Measurements from ENCODE around the gene ASPM. TPM values are rescaled to one million over a fixed set of nuclear protein-coding genes. Genes with fewer than 3 reads are reported as not detected.

ASPM gene
- 10 to 100 TPM; 37.1 to 37.3 TPM for total RNA-seq

GRCh38 chr1:197146101-197147095, at the start of gene ASPM:
Gene ASPM, minus strand, starts transcription at chr1:197146669. Its CDS starts 232 bp downstream, at chr1:197146437.
- peaks cover 24% of the 10 kb centered on the region for H3K36me3 Mint-ChIP-seq (ENCODE audit: low read depth)
- POLR2A ChIA-PET = no interaction called here

GRCh38 chr1:197195100-197195499, 48.6 kb upstream of the ASPM start:
- no peaks in the 10 kb centered on the region for H3K27me3 Mint-ChIP-seq
- H3K4me1 Mint-ChIP-seq (ENCODE audit: low read depth) = peaks cover 42% of the 10 kb centered on the region
- ChIA-PET POLR2A (no interaction called here), CTCF (no interaction called here)
- H3K9me3 Mint-ChIP-seq = no peaks in the 10 kb centered on the region
- DNase-seq (no peak), ATAC-seq (no peak)
- peaks cover 6% of the 10 kb centered on the region for H3K36me3 Mint-ChIP-seq (ENCODE audit: low read depth)
- intact Hi-C loops (cut with micrococcal nuclease) = no loop called here
- TF ChIP-seq CTCF (IDR thresholded peaks at IDR 0.05) = no peak
- no peak overlapping the region for H3K4me3 Mint-ChIP-seq
- no peak overlapping the region for H3K27ac Mint-ChIP-seq

More at GRCh38 chr1:197146101-197147095, at the start of gene ASPM:
- ATAC-seq = peak; percentile 97
- H3K27ac Mint-ChIP-seq = peak within 1 kb of the TSS; percentile 99
- H3K9me3 Mint-ChIP-seq = no peaks in the 10 kb centered on the region
- peak; percentile 97 for DNase-seq
- peaks cover 11% of the 10 kb centered on the region for H3K27me3 Mint-ChIP-seq
- peaks cover 13% of the 10 kb centered on the region for H3K4me1 Mint-ChIP-seq (ENCODE audit: low read depth)
- intact Hi-C loops (cut with micrococcal nuclease) = no loop called here
- no peak for TF ChIP-seq CTCF (IDR thresholded peaks at IDR 0.05)
- CTCF ChIA-PET = no interaction called here
- peak within 1 kb of the TSS; percentile 94 for H3K4me3 Mint-ChIP-seq

DNA sequence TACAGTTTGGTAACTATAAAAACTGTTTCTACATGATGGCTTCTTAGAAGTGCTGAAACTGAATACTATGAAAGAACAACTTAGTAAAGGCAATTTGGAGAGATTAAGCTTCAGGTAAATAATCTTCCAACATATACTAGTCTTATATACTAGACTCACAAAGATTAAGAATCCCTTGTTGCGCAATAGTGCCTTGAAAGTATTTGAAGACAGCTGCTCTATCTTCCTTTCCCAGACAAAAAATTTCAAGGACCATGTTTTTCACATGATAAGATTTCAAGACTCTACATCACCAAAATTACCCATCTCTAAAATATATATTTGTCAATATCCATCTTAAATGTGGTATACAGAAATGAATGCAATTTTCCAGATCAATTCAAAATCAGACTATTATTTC, 37.7 kb upstream of the ASPM start:
- POLR2A ChIA-PET = interaction anchor here (0.6 kb wide), 1 partner anchor 282 kb away, joined by 3 read pairs; no protein-coding TSS in a partner anchor
- TF ChIP-seq CTCF (IDR thresholded peaks at IDR 0.05) = no peak
- Mint-ChIP-seq H3K4me3 (no peak overlapping the region), H3K36me3 (ENCODE audit: low read depth) (peaks cover 34% of the 10 kb centered on the region), H3K27me3 (no peaks in the 10 kb centered on the region), H3K4me1 (ENCODE audit: low read depth) (peaks cover 7% of the 10 kb centered on the region), H3K27ac (no peak overlapping the region), H3K9me3 (no peaks in the 10 kb centered on the region)
- no peak for DNase-seq
- ATAC-seq = no peak
- intact Hi-C loops (cut with micrococcal nuclease) = loop anchor here (10.0 kb wide), 1 partner anchor 141 kb away; no protein-coding TSS in a partner anchor
- CTCF ChIA-PET = interaction anchor here (0.6 to 1.7 kb wide), 3 partner anchors 32 to 174 kb away, joined by 3 read pairs; no protein-coding TSS in a partner anchor

- H3K27me3 Mint-ChIP-seq = no peaks in the 10 kb centered on the region
- no peak overlapping the region for H3K4me3 Mint-ChIP-seq
- H3K27ac Mint-ChIP-seq = no peak overlapping the region
- POLR2A ChIA-PET = no interaction called here
- CTCF ChIA-PET = interaction anchor here (1.7 kb wide), 1 partner anchor 31 kb away, joined by 3 read pairs; no protein-coding TSS in a partner anchor
- DNase-seq = no peak
- intact Hi-C loops (cut with micrococcal nuclease) = loop anchor here (10.0 kb wide), 1 partner anchor 142 kb away; no protein-coding TSS in a partner anchor
- TF ChIP-seq CTCF (IDR thresholded peaks at IDR 0.05) = no peak
- no peaks in the 10 kb centered on the region for H3K9me3 Mint-ChIP-seq
- H3K4me1 Mint-ChIP-seq (ENCODE audit: low read depth) = peaks cover 7% of the 10 kb centered on the region
- H3K36me3 Mint-ChIP-seq (ENCODE audit: low read depth) = peaks cover 34% of the 10 kb centered on the region
- no peak for ATAC-seq
Observed at GRCh38 chr1:197183195-197183748, 36.8 kb upstream of the ASPM start.

Data from activated CD8-positive, alpha-beta T cell treated with anti-CD3 and anti-CD28 coated beads for 36 hours (primary cell).